SK-N-MC (cell line): ENCODE data around the gene TSPAN5.

Experiments used
- EZH2 ChIP-seq: fragments of 200-600 bp; sonication (generic); IDR thresholded peaks from one replicate; pipeline ENCODE4 v1.6.1; 2017; ENCODE audit warnings: antibody characterized with exemption
- POLR2AphosphoS5 ChIP-seq: IDR thresholded peaks from 2 replicates; pipeline ENCODE4 v1.6.1; 2012; ENCODE audit warnings: mild to moderate bottlenecking, low read depth, low read length, borderline replicate concordance

DNA sequence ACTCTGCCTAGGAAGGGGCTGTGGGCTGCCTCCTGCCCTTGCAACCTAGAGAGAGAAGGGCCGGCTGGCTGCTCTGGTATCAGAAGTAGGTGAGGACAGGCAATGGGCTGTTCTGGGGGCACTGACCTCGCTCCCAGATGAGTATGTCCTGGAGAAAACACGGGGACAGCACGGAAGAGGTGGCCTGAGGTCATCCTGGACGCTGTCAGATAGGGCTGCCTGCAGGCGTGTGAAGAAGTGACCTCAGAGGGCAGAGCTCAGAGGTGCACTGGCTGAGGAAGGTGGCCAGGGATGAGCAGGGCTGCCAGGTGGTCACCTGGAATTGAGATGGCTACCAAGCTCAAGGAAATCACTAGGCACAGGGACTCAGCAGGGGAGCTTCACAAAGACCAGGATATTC, 159.6 kb downstream of the TSPAN5 start:
- TF ChIP-seq POLR2AphosphoS5 (no peak), EZH2 (no peak)
